CD14-positive monocyte (primary cell): Measurements from ENCODE around the gene PSMB5. TPM values are rescaled to one million over a fixed set of nuclear protein-coding genes. Genes with fewer than 3 reads are reported as not detected.

Experiments used
- DNase-seq, 3 donors: peaks; one replicate each; pipeline ENCODE4 v3.0.0-alpha.2; 2011 to 2022
- H2AFZ ChIP-seq: 2 replicates; pipeline ENCODE4 v1.6.0; 2012; ENCODE audit warnings: mild to moderate bottlenecking, low read depth, low read length, inconsistent platforms; ENCODE audit not compliant: insufficient read depth, poor library complexity, severe bottlenecking
- H3K27ac ChIP-seq, 2 donors: 1 replicate in 1 of 2; 2 replicates in 1 of 2; pipeline ENCODE4 v1.5.1; 2012 to 2013; ENCODE audit warnings: low read length in 2 of 2, control low read depth in 1 of 2, inconsistent platforms in 1 of 2, low read depth in 1 of 2, mild to moderate bottlenecking in 1 of 2
- H3K27me3 ChIP-seq, 2 donors: one replicate each; pipeline versions ENCODE4 v1.6.0 to v1.6.1; 2011 to 2013; ENCODE audit warnings: low read length in 2 of 2; ENCODE audit not compliant: control insufficient read depth in 2 of 2, insufficient read depth in 2 of 2
- H3K36me3 ChIP-seq, 2 donors: replicated peaks in 1 of 2; 1 replicate in 1 of 2; 2 replicates in 1 of 2; pipeline versions ENCODE4 v1.5.1 to v1.6.1; 2012 to 2013; ENCODE audit warnings: low read length in 2 of 2, control low read depth in 1 of 2, inconsistent platforms in 1 of 2, mild to moderate bottlenecking in 1 of 2; ENCODE audit not compliant: insufficient read depth in 2 of 2, control insufficient read depth in 1 of 2
- H3K4me1 ChIP-seq, 2 donors: 1 replicate in 1 of 2; 2 replicates in 1 of 2; pipeline versions ENCODE4 v1.5.1 to v1.6.1; 2012 to 2013; ENCODE audit warnings: low read length in 2 of 2, control low read depth in 1 of 2, inconsistent platforms in 1 of 2, mild to moderate bottlenecking in 1 of 2, moderate library complexity in 1 of 2; ENCODE audit not compliant: insufficient read depth in 2 of 2, control insufficient read depth in 1 of 2
- H3K4me2 ChIP-seq: replicated peaks from 2 replicates; pipeline ENCODE3; 2012; ENCODE audit warnings: low read length, moderate library complexity, mild to moderate bottlenecking; ENCODE audit not compliant: poor library complexity, severe bottlenecking; ENCODE audit errors: extremely low read depth
- H3K4me3 ChIP-seq, 3 experiments: fragments of 200-600 bp in 1 of 3; sonication (generic) in 1 of 3; replicated peaks in 1 of 3; 1 replicate in 2 of 3; 2 replicates in 1 of 3; pipeline ENCODE4 v1.5.1; 2011 to 2013; ENCODE audit warnings: low read length in 3 of 3, mild to moderate bottlenecking in 3 of 3, control low read depth in 2 of 3, low read depth in 2 of 3, inconsistent platforms in 1 of 3, moderate library complexity in 1 of 3
- H3K79me2 ChIP-seq: 2 replicates; pipeline ENCODE4 v1.6.0; 2012; ENCODE audit warnings: mild to moderate bottlenecking, control low read depth, inconsistent platforms, low read length, moderate library complexity; ENCODE audit not compliant: insufficient read depth
- H3K9ac ChIP-seq: 2 replicates; pipeline ENCODE4 v1.6.0; 2017; ENCODE audit warnings: low read length, mild to moderate bottlenecking; ENCODE audit not compliant: insufficient read depth, poor library complexity, severe bottlenecking
- H3K9me3 ChIP-seq, 2 donors: replicated peaks in 1 of 2; 1 replicate in 1 of 2; 2 replicates in 1 of 2; pipeline versions ENCODE4 v1.5.1 to v1.6.1; 2012 to 2013; ENCODE audit warnings: low read length in 2 of 2, control low read depth in 1 of 2; ENCODE audit not compliant: control insufficient read depth in 1 of 2, insufficient read depth in 1 of 2
- H4K20me1 ChIP-seq: 2 replicates; pipeline ENCODE4 v1.6.0; 2012; ENCODE audit warnings: mild to moderate bottlenecking, low read length, control low read depth, moderate library complexity; ENCODE audit not compliant: insufficient read depth
- H3K27ac Mint-ChIP-seq, 7 donors: one replicate each; pipeline ENCODE4 v1.8.0; 2020; ENCODE audit warnings: mild to moderate bottlenecking in 7 of 7, mixed read lengths in 7 of 7, moderate library complexity in 6 of 7, inconsistent platforms in 2 of 7
- H3K27me3 Mint-ChIP-seq, 3 donors: one replicate each; pipeline ENCODE4 v1.8.0; 2021 to 2022; ENCODE audit warnings: low read depth in 3 of 3, mild to moderate bottlenecking in 3 of 3, mixed read lengths in 3 of 3, moderate library complexity in 3 of 3, inconsistent platforms in 1 of 3
- H3K36me3 Mint-ChIP-seq, 2 donors: one replicate each; pipeline ENCODE4 v1.8.0; 2020; ENCODE audit warnings: mixed read lengths in 2 of 2, inconsistent platforms in 1 of 2, mild to moderate bottlenecking in 1 of 2
- H3K4me1 Mint-ChIP-seq: one replicate; pipeline ENCODE4 v1.8.0; 2020; ENCODE audit warnings: mild to moderate bottlenecking, mixed read lengths
- H3K4me3 Mint-ChIP-seq, 2 donors: one replicate each; pipeline ENCODE4 v1.8.0; 2020; ENCODE audit warnings: mild to moderate bottlenecking in 2 of 2, mixed read lengths in 2 of 2, moderate library complexity in 1 of 2
- H3K9me3 Mint-ChIP-seq, 7 donors: one replicate each; pipeline ENCODE4 v1.8.0; 2020 to 2022; ENCODE audit warnings: mixed read lengths in 7 of 7, mild to moderate bottlenecking in 6 of 7, moderate library complexity in 6 of 7, inconsistent platforms in 2 of 7
- CTCF ChIP-seq: fragments of 200-600 bp; IDR thresholded peaks from one replicate; pipeline ENCODE4 v1.8.0; 2022; ENCODE audit warnings: antibody characterized with exemption, mild to moderate bottlenecking
- WGBS: methylation state at CpG from one replicate; pipeline ENCODE4 v1.1.5; 2013; ENCODE audit warnings: missing lambda C conversion rate; ENCODE audit not compliant: insufficient coverage; 5-methylcytosine and 5-hydroxymethylcytosine counted together
- intact Hi-C, 2 donors: fragments of 100-400 bp; cut with micrococcal nuclease; formaldehyde crosslinking; loops; one replicate each; pipeline versions ENCODE4 v1.15.0 to v1.15.1; 2023
- polyA plus RNA-seq, 3 donors: library from polyadenylated mRNA; depleted of rRNA in 1 of 3; unstranded in 2 of 3; stranded (reverse) in 1 of 3; fragments of 300-500 nt in 2 of 3; fragments of >200 nt in 1 of 3; fragmentation: Illumina TruSeq in 2 of 3; gene quantifications; 1 replicate in 2 of 3; 2 replicates in 1 of 3; pipeline ENCODE4 v1.2.3, GENCODE V29; 2012 to 2021

PSMB5 gene
- polyA plus RNA-seq, 3 donors: 16.8 to 61.8 (median 57.6) TPM

- peaks cover 7 to 10% (median 8%) of the 10 kb centered on the region in 3 donors for H3K27me3 Mint-ChIP-seq
- H3K9me3 ChIP-seq: no peaks in the 10 kb centered on the region
- intact Hi-C loops: no loop called here
- no peak for TF ChIP-seq CTCF
- H3K27ac ChIP-seq: no peak overlapping the region
- peaks cover 0 to 4% (median 0%) of the 10 kb centered on the region in 7 donors for H3K9me3 Mint-ChIP-seq
- no peaks in the 10 kb centered on the region for H3K79me2 ChIP-seq
- H3K27ac Mint-ChIP-seq: no peak overlapping the region
- 76% methylated on average over 76 of the region's 85 CpGs for WGBS
- peaks cover 17% of the 10 kb centered on the region for H3K4me1 Mint-ChIP-seq
- no peaks in the 10 kb centered on the region for H3K36me3 ChIP-seq
- no peak overlapping the region for H3K9ac ChIP-seq
- H3K27me3 ChIP-seq: no peaks in the 10 kb centered on the region
- H3K4me2 ChIP-seq: no peak overlapping the region
- no peak overlapping the region for H2AFZ ChIP-seq
- no peak overlapping the region for H3K4me3 ChIP-seq
- H3K36me3 Mint-ChIP-seq: no peaks in the 10 kb centered on the region
- no peaks in the 10 kb centered on the region for H4K20me1 ChIP-seq
- DNase-seq: no peak
- peaks cover 3 to 10% of the 10 kb centered on the region in 2 donors for H3K4me1 ChIP-seq
- peak overlapping the region in 1 of 2 donors; percentile 73 for H3K4me3 Mint-ChIP-seq
These were observed 13.3 kb upstream of the PSMB5 start for GRCh38 chr14:23047751-23048693.

GRCh38 chr14:23047034-23047634 lies 12.4 kb upstream of the PSMB5 start:
- Mint-ChIP-seq H3K36me3 (no peaks in the 10 kb centered on the region), H3K4me3 (no peak overlapping the region), H3K4me1 (peaks cover 17% of the 10 kb centered on the region), H3K27ac (no peak overlapping the region), H3K27me3 (peaks cover 9 to 12% (median 9%) of the 10 kb centered on the region in 3 donors), H3K9me3 (peaks cover 0 to 4% (median 0%) of the 10 kb centered on the region in 7 donors)
- no peak overlapping the region for H3K9ac ChIP-seq
- no peak for DNase-seq
- WGBS: 75% methylated on average over 4 of the region's 6 CpGs
- no peaks in the 10 kb centered on the region for H3K36me3 ChIP-seq
- H2AFZ ChIP-seq: no peak overlapping the region
- intact Hi-C loops: no loop called here
- H3K27ac ChIP-seq: no peak overlapping the region
- no peak overlapping the region for H3K4me3 ChIP-seq
- H3K4me2 ChIP-seq: no peak overlapping the region
- H4K20me1 ChIP-seq: no peaks in the 10 kb centered on the region
- peaks cover 3 to 10% of the 10 kb centered on the region in 2 donors for H3K4me1 ChIP-seq
- H3K27me3 ChIP-seq: no peaks in the 10 kb centered on the region
- no peak for TF ChIP-seq CTCF
- H3K79me2 ChIP-seq: no peaks in the 10 kb centered on the region
- no peaks in the 10 kb centered on the region for H3K9me3 ChIP-seq
